HL-60 (cell line): ENCODE results near the gene FPGS.

ENCODE experiments used
- CTCF ChIP-seq: IDR thresholded peaks from one replicate; pipeline ENCODE4 v1.5.1; 2011; ENCODE audit warnings: low read length, control low read depth, inconsistent platforms; ENCODE audit not compliant: insufficient read depth
- SPI1 ChIP-seq: IDR thresholded peaks from 2 replicates; pipeline ENCODE4 v1.6.1; 2012; ENCODE audit warnings: low read depth, mild to moderate bottlenecking, borderline replicate concordance

GRCh38 chr9:127755061-127756060 lies 47.3 kb upstream of the FPGS start:
- no peak for TF ChIP-seq SPI1
- no peak for TF ChIP-seq CTCF
